IPS-15b (cell line): Measurements from ENCODE around the gene RMND1.

Source experiments
- H3K27me3 ChIP-seq: one replicate; pipeline ENCODE4 v1.6.1; 2013; ENCODE audit warnings: low read length; ENCODE audit not compliant: control insufficient read depth, insufficient read depth
- H3K36me3 ChIP-seq: one replicate; pipeline ENCODE4 v1.6.1; 2013; ENCODE audit warnings: low read length; ENCODE audit not compliant: control insufficient read depth, insufficient read depth
- H3K4me1 ChIP-seq: one replicate; pipeline ENCODE4 v1.6.1; 2013; ENCODE audit warnings: mild to moderate bottlenecking, low read length; ENCODE audit not compliant: control insufficient read depth, insufficient read depth
- H3K4me3 ChIP-seq: one replicate; pipeline ENCODE4 v1.5.1; 2013; ENCODE audit warnings: low read depth, low read length
- H3K9ac ChIP-seq: one replicate; pipeline ENCODE4 v1.6.1; 2013; ENCODE audit warnings: low read depth, mild to moderate bottlenecking, low read length
- H3K9me3 ChIP-seq: one replicate; pipeline ENCODE4 v1.6.1; 2013; ENCODE audit warnings: mild to moderate bottlenecking, low read length; ENCODE audit not compliant: control insufficient read depth, insufficient read depth

Gene RMND1

DNA sequence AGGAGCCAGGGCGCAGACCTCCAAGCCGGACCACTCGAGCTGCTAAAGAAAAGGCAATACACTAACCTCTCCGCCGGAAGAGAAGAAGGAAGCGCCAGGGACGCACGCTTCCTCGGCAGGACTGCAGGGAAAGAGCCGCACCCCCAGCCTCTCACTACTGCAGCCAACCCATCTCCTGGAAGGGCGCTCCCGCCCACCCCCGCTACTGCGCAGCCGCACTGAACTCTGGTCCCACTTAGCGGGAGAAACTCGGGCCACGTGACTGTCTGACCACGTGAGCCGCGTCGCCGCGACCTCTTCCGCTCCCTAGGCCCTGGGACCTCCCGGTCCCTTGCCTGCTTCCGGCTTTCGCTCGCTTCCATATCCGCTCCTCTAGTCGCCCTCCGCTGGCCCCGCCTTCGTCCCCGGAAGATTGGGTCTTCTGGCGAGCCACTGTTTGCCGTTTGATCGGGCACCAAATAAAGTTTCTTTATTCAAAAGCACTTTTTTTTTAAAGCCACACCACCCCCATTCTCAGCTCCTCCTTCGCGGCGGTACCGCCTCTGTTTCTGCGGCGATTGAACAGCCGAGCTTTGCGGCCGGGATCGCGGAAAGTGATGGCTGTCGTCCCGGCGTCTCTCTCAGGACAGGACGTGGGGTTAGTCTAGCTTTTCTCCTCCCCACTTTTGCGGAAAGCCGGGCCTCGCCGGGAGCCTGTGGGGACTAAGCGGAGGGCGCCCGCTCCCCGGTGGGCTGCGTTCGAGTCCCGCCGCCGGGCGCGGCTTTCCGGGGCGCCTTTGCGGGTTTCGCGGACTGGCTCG lies at the start of gene RMND1:
RMND1 (minus strand) TSS at position 177 of the 800 bp plus-strand sequence. CDS start 6,315 bp downstream, outside the sequence.
- Histone ChIP-seq H3K9me3 (no peaks in the 10 kb centered on the region), H3K36me3 (no peaks in the 10 kb centered on the region), H3K4me3 (peak within 1 kb of the TSS; percentile 97), H3K9ac (peak within 1 kb of the TSS; percentile 82), H3K27me3 (no peaks in the 10 kb centered on the region), H3K4me1 (peaks cover 12% of the 10 kb centered on the region)

GRCh38 chr6:151499551-151499950 lies 47.6 kb upstream of the RMND1 start:
- Histone ChIP-seq H3K9ac (no peak overlapping the region), H3K27me3 (peaks cover 15% of the 10 kb centered on the region), H3K9me3 (no peaks in the 10 kb centered on the region), H3K4me1 (no peaks in the 10 kb centered on the region), H3K36me3 (no peaks in the 10 kb centered on the region), H3K4me3 (no peak overlapping the region)

- H3K4me1 ChIP-seq: no peaks in the 10 kb centered on the region
- peaks cover 26% of the 10 kb centered on the region for H3K27me3 ChIP-seq
- no peaks in the 10 kb centered on the region for H3K9me3 ChIP-seq
- no peak overlapping the region for H3K4me3 ChIP-seq
- H3K9ac ChIP-seq: no peak overlapping the region
- no peaks in the 10 kb centered on the region for H3K36me3 ChIP-seq
These were observed 46.4 kb upstream of the RMND1 start for GRCh38 chr6:151498327-151498726.

- Histone ChIP-seq H3K36me3 (no peaks in the 10 kb centered on the region), H3K4me3 (no peak overlapping the region), H3K9ac (no peak overlapping the region), H3K27me3 (peaks cover 30% of the 10 kb centered on the region), H3K9me3 (no peaks in the 10 kb centered on the region), H3K4me1 (no peaks in the 10 kb centered on the region)
These were observed 46.0 kb upstream of the RMND1 start for GRCh38 chr6:151497905-151498304.

- peak overlapping the region; percentile 5 for H3K4me3 ChIP-seq
- no peak overlapping the region for H3K9ac ChIP-seq
- H3K36me3 ChIP-seq: no peaks in the 10 kb centered on the region
- peaks cover 38% of the 10 kb centered on the region for H3K27me3 ChIP-seq
- no peaks in the 10 kb centered on the region for H3K4me1 ChIP-seq
- no peaks in the 10 kb centered on the region for H3K9me3 ChIP-seq
These were observed 43.5 kb upstream of the RMND1 start for GRCh38 chr6:151495380-151495779.

GRCh38 chr6:151494936-151495320 lies 43.0 kb upstream of the RMND1 start:
- no peaks in the 10 kb centered on the region for H3K9me3 ChIP-seq
- peak overlapping the region; percentile 68 for H3K4me3 ChIP-seq
- H3K9ac ChIP-seq: no peak overlapping the region
- no peaks in the 10 kb centered on the region for H3K4me1 ChIP-seq
- H3K36me3 ChIP-seq: no peaks in the 10 kb centered on the region
- peaks cover 38% of the 10 kb centered on the region for H3K27me3 ChIP-seq

DNA sequence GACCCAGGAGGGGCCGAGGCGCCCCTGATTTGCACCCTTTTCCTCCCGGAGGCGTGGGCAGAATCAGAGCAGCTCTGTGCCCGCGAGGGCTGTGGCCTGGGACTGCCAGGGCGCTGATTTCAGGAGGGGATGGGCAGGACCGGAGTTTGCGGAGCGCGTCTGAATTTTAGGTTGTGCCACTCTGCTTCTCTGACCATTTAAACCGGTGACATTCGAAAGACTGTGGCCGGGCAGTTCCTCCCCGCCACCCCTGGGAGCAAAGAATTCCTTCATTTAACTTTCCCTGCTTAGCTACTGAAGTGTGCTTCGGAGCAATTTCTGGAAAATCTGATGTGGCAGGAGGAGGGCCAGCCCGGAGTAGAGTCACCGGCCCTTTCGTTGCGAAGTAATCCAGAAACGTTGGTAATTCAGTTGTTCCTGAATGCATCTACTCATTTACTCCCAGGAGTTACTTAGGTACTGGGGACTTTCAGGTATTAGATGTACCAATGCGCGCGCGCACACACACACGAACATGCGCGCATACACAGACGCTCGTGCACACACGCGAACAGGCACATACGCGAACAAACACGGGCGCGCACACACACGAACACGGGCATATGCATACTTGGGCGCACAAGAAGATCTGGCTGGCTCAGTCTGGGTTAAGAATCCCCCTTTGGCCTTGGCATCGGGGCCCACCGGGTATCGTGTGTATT lies 42.5 kb upstream of the RMND1 start:
- H3K27me3 ChIP-seq: peaks cover 38% of the 10 kb centered on the region

GRCh38 chr6:151493804-151494234 lies 41.9 kb upstream of the RMND1 start, which contains the start of gene CCDC170:
CCDC170 (plus strand) TSS chr6:151494017; CDS start chr6:151494129, 112 bp downstream.
- Histone ChIP-seq H3K9me3 (no peaks in the 10 kb centered on the region), H3K4me3 (peak within 1 kb of the TSS; percentile 68), H3K36me3 (no peaks in the 10 kb centered on the region), H3K27me3 (peaks cover 38% of the 10 kb centered on the region), H3K4me1 (no peaks in the 10 kb centered on the region), H3K9ac (no peak within 1 kb of the TSS)

More for the DNA sequence above, 42.5 kb upstream of the RMND1 start:
- Histone ChIP-seq H3K4me1 (no peaks in the 10 kb centered on the region), H3K36me3 (no peaks in the 10 kb centered on the region), H3K9ac (no peak overlapping the region), H3K4me3 (peak overlapping the region; percentile 68), H3K9me3 (no peaks in the 10 kb centered on the region)

GRCh38 chr6:151493161-151493803 lies 41.4 kb upstream of the RMND1 start:
- H3K9me3 ChIP-seq: no peaks in the 10 kb centered on the region
- H3K27me3 ChIP-seq: peaks cover 38% of the 10 kb centered on the region
- H3K9ac ChIP-seq: no peak overlapping the region
- H3K4me1 ChIP-seq: no peaks in the 10 kb centered on the region
- H3K36me3 ChIP-seq: no peaks in the 10 kb centered on the region
- H3K4me3 ChIP-seq: peak overlapping the region; percentile 68

DNA sequence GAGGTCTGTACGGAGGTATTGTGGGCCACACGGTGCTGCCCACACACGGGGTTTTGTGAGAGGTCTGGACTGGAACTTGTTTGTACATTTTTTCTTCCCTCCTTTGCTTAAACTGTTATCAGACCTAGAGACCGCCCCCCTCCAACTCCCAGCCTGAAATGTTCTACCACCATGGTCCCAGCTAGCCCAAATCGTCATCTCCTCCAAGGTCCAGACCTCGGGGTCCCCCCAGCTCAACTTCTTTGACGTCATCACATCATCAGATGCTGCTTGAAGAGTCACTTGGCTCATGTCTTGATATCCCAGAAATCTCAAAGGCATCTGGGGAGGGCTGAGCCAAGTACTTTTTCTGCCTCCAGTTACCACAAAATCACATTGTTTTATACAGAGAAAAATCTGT lies 39.1 kb upstream of the RMND1 start:
- Histone ChIP-seq H3K4me3 (no peak overlapping the region), H3K4me1 (no peaks in the 10 kb centered on the region), H3K9me3 (no peaks in the 10 kb centered on the region), H3K36me3 (no peaks in the 10 kb centered on the region), H3K27me3 (peaks cover 38% of the 10 kb centered on the region), H3K9ac (no peak overlapping the region)

- Histone ChIP-seq H3K9ac (no peak overlapping the region), H3K27me3 (peaks cover 12% of the 10 kb centered on the region), H3K36me3 (no peaks in the 10 kb centered on the region), H3K4me1 (no peaks in the 10 kb centered on the region), H3K9me3 (no peaks in the 10 kb centered on the region), H3K4me3 (no peak overlapping the region)
These were observed 36.3 kb upstream of the RMND1 start for GRCh38 chr6:151488226-151488625.
